HepG2 (cell line): ENCODE measurements around the gene STIM1. TPM values are rescaled to one million over a fixed set of nuclear protein-coding genes. Genes with fewer than 3 reads are reported as not detected.

Experiments used
- ARID2 ChIP-seq: sonication (generic); formaldehyde crosslinking; IDR thresholded peaks from 2 replicates; pipeline ENCODE4 v1.8.1; 2022; ENCODE audit warnings: mild to moderate bottlenecking, missing genetic modification reagents, borderline replicate concordance
- ARNT2 ChIP-seq: sonication (generic); formaldehyde crosslinking; IDR thresholded peaks from 2 replicates; pipeline ENCODE4 v1.8.0; 2022; ENCODE audit warnings: mild to moderate bottlenecking, low read depth, missing genetic modification reagents, moderate library complexity
- CREB1 ChIP-seq, 2 experiments: fragments of 450-650 bp in 1 of 2; IDR thresholded peaks; 2 replicates each; pipeline ENCODE4 v1.6.1; 2016 to 2017; ENCODE audit warnings: control low read depth in 1 of 2, mild to moderate bottlenecking in 1 of 2, missing compliant biosample characterization in 1 of 2, missing genetic modification characterization in 1 of 2
- ELK4 ChIP-seq: sonication (generic); formaldehyde crosslinking; IDR thresholded peaks from 2 replicates; pipeline ENCODE4 v1.9.0; 2021; ENCODE audit warnings: missing genetic modification reagents, borderline replicate concordance
- FOXK2 ChIP-seq: fragments of 450-650 bp; IDR thresholded peaks from 2 replicates; pipeline ENCODE4 v1.6.1; 2016
- KLF6 ChIP-seq: IDR thresholded peaks from 2 replicates; pipeline ENCODE4 v1.8.0; 2016; ENCODE audit warnings: missing biosample characterization, missing genetic modification reagents
- MEF2D ChIP-seq: sonication (generic); formaldehyde crosslinking; IDR thresholded peaks from 2 replicates; pipeline ENCODE4 v1.5.1; 2020; ENCODE audit warnings: mild to moderate bottlenecking, missing genetic modification reagents
- MYPOP ChIP-seq: sonication (generic); formaldehyde crosslinking; IDR thresholded peaks from 2 replicates; pipeline ENCODE4 v1.8.1; 2023; ENCODE audit warnings: mild to moderate bottlenecking, moderate library complexity, missing genetic modification reagents
- NCOA5 ChIP-seq: sonication (generic); formaldehyde crosslinking; IDR thresholded peaks from 2 replicates; pipeline ENCODE4 v1.4.0; 2020; ENCODE audit warnings: missing genetic modification reagents
- NRL ChIP-seq: sonication (generic); formaldehyde crosslinking; IDR thresholded peaks from 2 replicates; pipeline ENCODE4 v1.5.0; 2020; ENCODE audit warnings: missing genetic modification reagents, mild to moderate bottlenecking, moderate library complexity, borderline replicate concordance
- SMC3 ChIP-seq: IDR thresholded peaks from 2 replicates; pipeline ENCODE4 v1.6.1; 2011; ENCODE audit warnings: low read length, improper control_type of control experiment
- SRF ChIP-seq: IDR thresholded peaks from 2 replicates; pipeline ENCODE4 v1.6.1; 2011; ENCODE audit warnings: mild to moderate bottlenecking, low read depth, low read length, moderate library complexity
- THAP11 ChIP-seq: IDR thresholded peaks from 2 replicates; pipeline ENCODE4 v1.6.1; 2016; ENCODE audit warnings: missing biosample characterization, missing genetic modification reagents
- ZNF251 ChIP-seq: sonication (generic); formaldehyde crosslinking; IDR thresholded peaks from 2 replicates; pipeline ENCODE4 v1.9.0; 2021; ENCODE audit warnings: mild to moderate bottlenecking, missing genetic modification reagents
- ZNF326 ChIP-seq: sonication (generic); formaldehyde crosslinking; IDR thresholded peaks from 2 replicates; pipeline ENCODE4 v1.4.0; 2020; ENCODE audit warnings: missing genetic modification reagents, borderline replicate concordance
- ZNF335 ChIP-seq: sonication (generic); formaldehyde crosslinking; IDR thresholded peaks from 2 replicates; pipeline ENCODE4 v1.4.0; 2020; ENCODE audit warnings: missing genetic modification reagents
- ZNF547 ChIP-seq: sonication (generic); formaldehyde crosslinking; IDR thresholded peaks from 2 replicates; pipeline ENCODE4 v1.5.1; 2020; ENCODE audit warnings: mild to moderate bottlenecking, missing genetic modification reagents
- ZNF577 ChIP-seq: sonication (generic); formaldehyde crosslinking; IDR thresholded peaks from 2 replicates; pipeline ENCODE4 v1.4.0; 2020; ENCODE audit warnings: mild to moderate bottlenecking, low read depth, missing genetic modification reagents, borderline replicate concordance
- ZNF776 ChIP-seq: sonication (generic); formaldehyde crosslinking; IDR thresholded peaks from 2 replicates; pipeline ENCODE4 v1.4.0; 2020; ENCODE audit warnings: mild to moderate bottlenecking, missing genetic modification reagents
- ZNF782 ChIP-seq: sonication (generic); formaldehyde crosslinking; IDR thresholded peaks from 2 replicates; pipeline ENCODE4 v1.4.0; 2020; ENCODE audit warnings: missing genetic modification reagents, mild to moderate bottlenecking, borderline replicate concordance
- ZSCAN25 ChIP-seq: sonication (generic); formaldehyde crosslinking; IDR thresholded peaks from 2 replicates; pipeline ENCODE4 v1.8.0; 2022; ENCODE audit warnings: mild to moderate bottlenecking, missing genetic modification reagents
- ZUFSP ChIP-seq: sonication (generic); formaldehyde crosslinking; IDR thresholded peaks from 2 replicates; pipeline ENCODE4 v1.9.0; 2021; ENCODE audit warnings: missing genetic modification reagents, mild to moderate bottlenecking, borderline replicate concordance
- polyA plus RNA-seq, 8 experiments: library from polyadenylated mRNA; depleted of rRNA in 3 of 8; stranded (reverse) in 7 of 8; unstranded in 1 of 8; fragments of >200 nt; fragmentation: Illumina TruSeq in 4 of 8; extraction: Trizol in 4 of 8; gene quantifications; 2 replicates each; pipeline versions ENCODE4 v1.2.1 to v1.2.3, GENCODE V29; 2011 to 2016; ENCODE audit warnings: low read depth in 4 of 8, missing spikeins in 1 of 8, mixed read lengths in 1 of 8; ENCODE audit not compliant: insufficient read depth in 1 of 8
- total RNA-seq, 5 experiments: library from RNA; depleted of rRNA; stranded (reverse); fragments of >200 nt; fragmentation: Illumina TruSeq; extraction: Trizol; gene quantifications; 2 replicates each; pipeline ENCODE4 v1.2.3, GENCODE V29; 2016; ENCODE audit warnings: low read depth in 1 of 5
- TF ChIP-seq, protein P1 (sequence below): sonication (generic); formaldehyde crosslinking; IDR thresholded peaks from 2 replicates; pipeline ENCODE4 v1.8.0; 2022; ENCODE audit warnings: missing genetic modification reagents, mild to moderate bottlenecking, borderline replicate concordance
- TF ChIP-seq, protein P2 (sequence below): sonication (generic); formaldehyde crosslinking; IDR thresholded peaks from 2 replicates; pipeline ENCODE4 v1.4.0; 2020; ENCODE audit warnings: missing genetic modification reagents

The STIM1 gene
- total and polyA plus RNA-seq, 2 of the 13 experiments (the other 11 are each of a cell fraction or from before 2014, with no cell fraction given) = 19.2 to 28.5 TPM

DNA sequence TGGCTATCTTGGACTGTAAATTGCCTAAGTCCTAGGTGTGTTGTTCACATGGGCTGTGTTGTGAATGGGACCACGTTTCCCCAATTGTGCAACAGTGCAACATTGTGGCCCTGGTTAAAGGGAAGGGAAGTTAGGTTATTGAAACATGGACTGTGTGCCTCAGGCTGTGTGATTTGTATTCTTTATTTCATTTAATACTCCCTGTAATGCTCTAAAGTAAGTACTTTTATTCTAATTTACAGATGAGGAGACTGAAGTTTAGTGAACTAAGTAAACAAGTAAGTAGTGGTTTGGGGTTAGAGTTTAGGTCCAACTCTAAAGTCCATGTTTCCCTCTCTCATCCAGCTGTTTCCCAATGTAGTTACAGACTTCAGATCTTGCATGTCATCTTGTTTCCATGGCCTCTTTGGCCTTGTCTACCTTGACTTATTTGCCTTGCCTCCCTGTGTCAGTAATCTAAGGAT, 77.7 kb downstream of the STIM1 start (continued):
- TF ChIP-seq ELK4 (CRISPR knock-in tag) (no peak), KLF6 (CRISPR knock-in tag) (no peak), ZNF547 (CRISPR knock-in tag) (no peak), MEF2D (no peak), ZNF782 (no peak), ZUFSP (CRISPR knock-in tag) (no peak), FOXK2 (peak; percentile 85), SMC3 (peak; percentile 26; the same call in 1 of the 2 replicates), MYPOP (peak; percentile 46; the same call in 1 of the 2 replicates), ZSCAN25 (CRISPR knock-in tag) (peak; percentile 20; the same call in 1 of the 2 replicates), ZNF251 (no peak), NCOA5 (CRISPR knock-in tag) (no peak), ARNT2 (CRISPR knock-in tag) (no peak), ZNF776 (CRISPR knock-in tag) (no peak), ZNF335 (no peak), SRF (no peak), ZNF326 (CRISPR knock-in tag) (no peak), THAP11 (peak; percentile 41; the same call in 1 of the 2 replicates), NRL (CRISPR knock-in tag) (no peak), ZNF577 (no peak), ARID2 (CRISPR knock-in tag) (no peak), CREB1 (IDR thresholded peaks at IDR 0.05) (no peak), CREB1 (CRISPR knock-in tag; IDR thresholded peaks at IDR 0.05) (peak; percentile 66)
- TF ChIP-seq, protein P1, sequence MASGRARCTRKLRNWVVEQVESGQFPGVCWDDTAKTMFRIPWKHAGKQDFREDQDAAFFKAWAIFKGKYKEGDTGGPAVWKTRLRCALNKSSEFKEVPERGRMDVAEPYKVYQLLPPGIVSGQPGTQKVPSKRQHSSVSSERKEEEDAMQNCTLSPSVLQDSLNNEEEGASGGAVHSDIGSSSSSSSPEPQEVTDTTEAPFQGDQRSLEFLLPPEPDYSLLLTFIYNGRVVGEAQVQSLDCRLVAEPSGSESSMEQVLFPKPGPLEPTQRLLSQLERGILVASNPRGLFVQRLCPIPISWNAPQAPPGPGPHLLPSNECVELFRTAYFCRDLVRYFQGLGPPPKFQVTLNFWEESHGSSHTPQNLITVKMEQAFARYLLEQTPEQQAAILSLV (CRISPR knock-in tag) = no peak
- TF ChIP-seq, protein P2, sequence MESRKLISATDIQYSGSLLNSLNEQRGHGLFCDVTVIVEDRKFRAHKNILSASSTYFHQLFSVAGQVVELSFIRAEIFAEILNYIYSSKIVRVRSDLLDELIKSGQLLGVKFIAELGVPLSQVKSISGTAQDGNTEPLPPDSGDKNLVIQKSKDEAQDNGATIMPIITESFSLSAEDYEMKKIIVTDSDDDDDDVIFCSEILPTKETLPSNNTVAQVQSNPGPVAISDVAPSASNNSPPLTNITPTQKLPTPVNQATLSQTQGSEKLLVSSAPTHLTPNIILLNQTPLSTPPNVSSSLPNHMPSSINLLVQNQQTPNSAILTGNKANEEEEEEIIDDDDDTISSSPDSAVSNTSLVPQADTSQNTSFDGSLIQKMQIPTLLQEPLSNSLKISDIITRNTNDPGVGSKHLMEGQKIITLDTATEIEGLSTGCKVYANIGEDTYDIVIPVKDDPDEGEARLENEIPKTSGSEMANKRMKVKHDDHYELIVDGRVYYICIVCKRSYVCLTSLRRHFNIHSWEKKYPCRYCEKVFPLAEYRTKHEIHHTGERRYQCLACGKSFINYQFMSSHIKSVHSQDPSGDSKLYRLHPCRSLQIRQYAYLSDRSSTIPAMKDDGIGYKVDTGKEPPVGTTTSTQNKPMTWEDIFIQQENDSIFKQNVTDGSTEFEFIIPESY (CRISPR knock-in tag) = no peak; the same call in 1 of the 2 replicates
